ENCODE results near the gene RAPGEF1.
A peak's percentile ranks its signal among the peaks of the same experiment; 100 is the strongest.

The RAPGEF1 gene

DNA sequence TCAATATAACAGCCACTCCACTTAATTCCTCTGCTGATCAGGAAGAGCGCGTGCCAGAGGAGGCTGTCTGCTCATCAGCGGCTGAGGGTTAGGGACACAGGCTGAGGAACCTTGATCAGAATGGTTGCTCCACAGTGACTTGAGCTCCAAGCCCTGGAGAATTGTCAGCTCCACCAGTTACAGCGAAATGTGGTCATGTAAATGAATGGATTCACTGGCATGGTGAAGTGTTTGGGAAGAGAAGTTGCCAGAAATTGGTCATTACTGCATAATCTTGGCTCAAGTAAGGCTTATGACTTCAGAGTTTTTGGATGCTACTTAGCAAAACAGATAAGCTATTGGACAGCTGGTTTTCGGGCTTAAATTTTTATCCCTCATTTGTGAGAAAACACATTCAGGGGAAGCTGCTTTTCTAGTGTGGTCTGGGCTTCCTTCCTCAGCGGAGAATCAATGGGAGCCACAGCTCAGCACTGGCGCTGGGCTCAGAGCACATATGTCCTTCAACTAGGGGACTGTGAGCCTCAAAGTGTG, 129.6 kb downstream of the RAPGEF1 start:
- peak; percentile 92 for DNase-seq (ENCODE audit: low read depth)
- H3K4me3 ChIP-seq (ENCODE audit: control insufficient read depth, low read depth, low read length): no peak overlapping the region
- TF ChIP-seq, protein P1, sequence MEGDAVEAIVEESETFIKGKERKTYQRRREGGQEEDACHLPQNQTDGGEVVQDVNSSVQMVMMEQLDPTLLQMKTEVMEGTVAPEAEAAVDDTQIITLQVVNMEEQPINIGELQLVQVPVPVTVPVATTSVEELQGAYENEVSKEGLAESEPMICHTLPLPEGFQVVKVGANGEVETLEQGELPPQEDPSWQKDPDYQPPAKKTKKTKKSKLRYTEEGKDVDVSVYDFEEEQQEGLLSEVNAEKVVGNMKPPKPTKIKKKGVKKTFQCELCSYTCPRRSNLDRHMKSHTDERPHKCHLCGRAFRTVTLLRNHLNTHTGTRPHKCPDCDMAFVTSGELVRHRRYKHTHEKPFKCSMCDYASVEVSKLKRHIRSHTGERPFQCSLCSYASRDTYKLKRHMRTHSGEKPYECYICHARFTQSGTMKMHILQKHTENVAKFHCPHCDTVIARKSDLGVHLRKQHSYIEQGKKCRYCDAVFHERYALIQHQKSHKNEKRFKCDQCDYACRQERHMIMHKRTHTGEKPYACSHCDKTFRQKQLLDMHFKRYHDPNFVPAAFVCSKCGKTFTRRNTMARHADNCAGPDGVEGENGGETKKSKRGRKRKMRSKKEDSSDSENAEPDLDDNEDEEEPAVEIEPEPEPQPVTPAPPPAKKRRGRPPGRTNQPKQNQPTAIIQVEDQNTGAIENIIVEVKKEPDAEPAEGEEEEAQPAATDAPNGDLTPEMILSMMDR (conservative IDR thresholded peaks at IDR 0.05; ENCODE audit: control insufficient read depth, insufficient read depth, low read depth, low read length): no peak

DNA sequence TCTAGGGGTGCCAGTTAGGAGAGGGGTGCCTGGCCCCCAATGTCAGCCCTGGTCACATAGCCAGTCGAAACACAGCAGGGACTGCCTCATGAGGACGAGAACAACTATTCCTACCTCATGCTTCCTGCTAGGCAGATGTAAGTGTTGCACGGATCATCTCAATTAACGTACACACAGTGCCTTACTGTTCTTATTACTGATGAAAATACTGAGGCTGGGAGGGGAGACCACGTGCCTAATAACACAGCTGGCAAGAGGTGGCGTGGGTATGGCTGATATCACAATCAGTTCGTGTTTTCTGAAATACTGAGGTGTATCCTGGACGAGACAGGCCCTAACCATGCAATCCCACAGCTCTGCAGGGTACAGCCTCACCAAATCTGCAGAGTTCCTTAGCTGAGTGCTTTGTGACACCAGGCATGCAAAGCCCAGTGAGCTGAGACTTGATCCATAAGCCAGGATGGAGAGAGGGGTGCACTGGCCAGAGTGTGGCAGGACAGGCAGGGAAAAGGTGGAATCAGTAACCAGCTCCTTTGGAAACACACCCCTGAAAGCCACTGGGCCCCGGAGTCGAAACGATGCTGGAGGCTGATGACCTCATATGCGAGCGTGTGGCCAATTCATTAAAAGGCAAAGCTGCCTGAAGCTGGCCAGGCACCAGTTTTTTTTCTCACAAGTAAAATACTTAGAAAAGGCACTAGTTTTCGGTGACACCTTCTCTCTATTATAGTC, 130.6 kb downstream of the RAPGEF1 start:
- no peak overlapping the region for H3K4me3 ChIP-seq (ENCODE audit: control insufficient read depth, low read depth, low read length)
- peak; percentile 75 for DNase-seq (ENCODE audit: low read depth)
- TF ChIP-seq, protein P1 (conservative IDR thresholded peaks at IDR 0.05; ENCODE audit: control insufficient read depth, insufficient read depth, low read depth, low read length): no peak

DNA sequence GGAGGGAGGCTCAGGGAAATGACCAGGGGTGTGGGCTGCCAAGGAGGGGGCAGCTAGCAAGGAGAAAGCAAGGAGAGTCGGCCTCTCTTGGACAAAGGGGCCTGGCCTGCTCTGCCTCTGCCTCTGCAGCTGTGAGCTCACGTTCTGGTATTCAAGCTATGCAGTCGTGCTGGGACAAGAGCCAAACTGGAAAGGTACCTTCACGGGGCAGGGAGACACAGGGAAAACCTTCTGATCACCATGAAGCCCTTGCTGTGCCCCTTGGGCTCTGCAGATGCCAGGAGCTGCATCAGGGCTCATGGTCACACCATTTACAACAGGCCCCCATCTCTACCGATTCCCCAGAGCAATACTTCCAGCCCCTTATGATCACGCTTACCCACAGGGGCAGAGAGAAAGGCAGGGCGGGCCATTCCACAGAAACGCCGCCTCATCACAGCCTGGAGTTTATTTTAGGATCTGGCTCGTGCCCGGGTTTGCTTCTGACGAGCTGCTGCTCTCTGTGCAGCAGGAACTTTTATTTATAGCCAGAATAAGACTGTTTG, 131.3 kb downstream of the RAPGEF1 start:
- DNase-seq (ENCODE audit: low read depth): peak; percentile 70
- TF ChIP-seq, protein P1 (conservative IDR thresholded peaks at IDR 0.05; ENCODE audit: control insufficient read depth, insufficient read depth, low read depth, low read length): no peak
- no peak overlapping the region for H3K4me3 ChIP-seq (ENCODE audit: control insufficient read depth, low read depth, low read length)

DNA sequence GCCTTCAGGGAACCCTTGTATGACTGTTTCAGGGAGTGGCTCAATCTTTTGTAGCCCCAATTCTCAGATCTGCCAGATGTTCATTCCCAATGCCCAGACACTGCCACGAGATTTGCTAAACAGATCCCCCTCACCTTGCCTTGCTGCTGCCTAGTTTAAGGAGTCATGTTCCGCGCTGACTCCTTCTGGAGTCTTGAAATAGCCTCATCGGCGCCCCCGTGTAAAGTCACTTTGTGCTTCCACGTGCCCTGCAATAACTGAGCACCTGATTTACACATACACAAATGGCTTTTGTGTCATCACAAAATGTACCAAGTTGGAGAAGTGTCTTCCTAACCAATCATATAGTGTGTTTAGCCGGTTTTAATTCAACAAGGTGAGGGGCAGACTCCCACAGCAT, 132.3 kb downstream of the RAPGEF1 start:
- no peak overlapping the region for H3K4me3 ChIP-seq (ENCODE audit: control insufficient read depth, low read depth, low read length)
- DNase-seq (ENCODE audit: low read depth): no peak
- TF ChIP-seq, protein P1 (conservative IDR thresholded peaks at IDR 0.05; ENCODE audit: control insufficient read depth, insufficient read depth, low read depth, low read length): no peak

DNA sequence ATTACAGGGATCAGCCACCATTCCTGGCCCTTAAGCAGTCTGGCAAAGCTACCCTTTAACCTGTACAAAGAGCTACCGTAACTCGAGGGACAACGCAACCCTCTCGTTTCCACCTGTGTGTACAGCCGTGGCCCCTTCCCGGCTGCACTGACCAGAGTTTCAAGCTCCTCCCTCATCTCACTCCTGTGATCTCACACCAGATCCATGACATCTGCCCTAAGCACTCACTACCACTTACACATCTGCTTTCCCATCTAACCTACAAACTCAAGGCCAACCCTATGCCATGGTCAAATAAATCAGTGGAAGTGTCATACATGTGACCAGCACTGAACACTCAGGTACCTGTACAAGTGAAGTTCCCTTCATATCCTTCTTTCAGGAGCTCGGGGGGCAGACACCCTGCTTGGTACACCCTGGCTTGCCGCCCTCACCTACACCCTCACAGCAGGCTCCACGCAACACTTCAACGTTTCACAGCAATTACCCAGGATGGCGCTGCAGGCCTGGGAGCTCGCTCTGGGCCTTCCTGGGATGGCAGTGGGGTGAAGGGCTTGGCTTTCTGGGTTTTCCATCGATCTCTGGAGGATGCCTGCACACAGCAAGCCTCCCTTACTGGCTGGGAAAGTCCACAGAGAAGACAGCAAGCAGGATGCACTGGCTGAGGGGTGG, 132.8 kb downstream of the RAPGEF1 start:
- TF ChIP-seq, protein P1 (conservative IDR thresholded peaks at IDR 0.05; ENCODE audit: control insufficient read depth, insufficient read depth, low read depth, low read length): no peak
- DNase-seq (ENCODE audit: low read depth): no peak
- no peak overlapping the region for H3K4me3 ChIP-seq (ENCODE audit: control insufficient read depth, low read depth, low read length)

DNA sequence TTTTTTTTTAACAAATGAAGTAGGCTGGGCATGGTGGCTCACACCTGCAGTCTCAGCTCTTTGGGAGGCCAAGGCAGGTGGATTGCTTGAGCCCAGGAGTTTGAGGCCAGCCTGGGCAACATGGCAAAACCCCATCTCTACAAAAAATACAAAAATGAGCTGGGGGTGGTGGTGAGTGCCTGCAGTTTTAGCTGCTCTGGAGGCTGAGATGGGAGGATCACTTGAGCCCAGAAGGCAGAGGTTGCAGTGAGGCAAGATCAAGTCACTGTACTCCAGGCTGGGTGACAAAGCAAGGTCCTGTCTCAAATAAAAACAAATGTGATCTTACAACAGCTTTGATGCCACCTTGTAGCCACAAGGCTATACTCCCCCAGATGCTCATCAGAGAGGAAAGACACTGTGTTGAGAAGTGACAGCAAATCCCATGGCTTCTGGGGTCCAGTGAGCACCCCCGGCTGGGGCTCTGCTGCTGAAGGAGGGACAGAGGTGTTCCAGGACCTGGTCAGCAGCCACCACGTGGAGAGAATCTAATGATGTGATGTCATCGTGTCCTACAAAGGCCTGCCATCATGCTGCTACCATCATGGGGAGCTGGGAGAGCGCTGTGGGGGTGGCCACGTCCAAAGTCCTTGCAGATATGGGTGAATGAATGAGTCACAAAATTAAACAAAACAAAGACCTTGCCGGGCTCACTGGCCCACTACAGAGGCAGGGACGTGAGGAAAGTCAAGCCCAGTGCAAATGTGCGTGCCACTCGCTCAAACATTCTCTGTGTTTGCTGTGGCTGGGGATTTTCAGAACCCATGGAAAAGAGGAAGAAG, 133.9 kb downstream of the RAPGEF1 start:
- DNase-seq (ENCODE audit: low read depth): no peak

More for the DNA sequence above, 133.9 kb downstream of the RAPGEF1 start:
- TF ChIP-seq, protein P1 (conservative IDR thresholded peaks at IDR 0.05; ENCODE audit: control insufficient read depth, insufficient read depth, low read depth, low read length): no peak
- no peak overlapping the region for H3K4me3 ChIP-seq (ENCODE audit: control insufficient read depth, low read depth, low read length)
